Ovary (tissue), 1 donor: ENCODE results near the gene CACFD1.

Experiments used
- EP300 ChIP-seq: sonication (generic); formaldehyde crosslinking; IDR thresholded peaks from one replicate; pipeline ENCODE4 v1.6.1; 2017; ENCODE audit warnings: antibody characterized with exemption
- POLR2A ChIP-seq: fragments of 450-650 bp; IDR thresholded peaks from one replicate; pipeline ENCODE4 v1.6.1; 2017; ENCODE audit warnings: antibody characterized with exemption, mild to moderate bottlenecking, moderate library complexity

GRCh38 chr9:133475292-133476012, 15.7 kb downstream of the CACFD1 start:
- no peak for TF ChIP-seq POLR2A
- no peak for TF ChIP-seq EP300
